Spleen (tissue), 7 donors: Measurements from ENCODE around the gene GREB1.

Source experiments
- POLR2A ChIP-seq, 3 donors: fragments of 450-650 bp; IDR thresholded peaks; one replicate each; pipeline ENCODE4 v1.5.1; 2017; ENCODE audit warnings: antibody characterized with exemption in 3 of 3, mild to moderate bottlenecking in 1 of 3
- TF ChIP-seq, protein P1 (sequence below), 11 experiments: fragments of 200-600 bp in 7 of 11; fragments of 450-650 bp in 4 of 11; sonication (generic) in 4 of 11; IDR thresholded peaks in 8 of 11; conservative IDR thresholded peaks in 3 of 11; 1 replicate in 7 of 11; 2 replicates in 4 of 11; pipeline versions ENCODE4 v1.4.0 to v1.8.0; 2016 to 2021; ENCODE audit warnings: antibody characterized with exemption in 11 of 11, inconsistent platforms in 4 of 11, mild to moderate bottlenecking in 1 of 11
- donor health status: DM: no; HTN: no; CAD: no; lungs with moderate emphysema.
- donor health status: DM: no; HTN: no; CAD: no.
- donor health status: DM: no; HTN: no; CAD: no.

DNA sequence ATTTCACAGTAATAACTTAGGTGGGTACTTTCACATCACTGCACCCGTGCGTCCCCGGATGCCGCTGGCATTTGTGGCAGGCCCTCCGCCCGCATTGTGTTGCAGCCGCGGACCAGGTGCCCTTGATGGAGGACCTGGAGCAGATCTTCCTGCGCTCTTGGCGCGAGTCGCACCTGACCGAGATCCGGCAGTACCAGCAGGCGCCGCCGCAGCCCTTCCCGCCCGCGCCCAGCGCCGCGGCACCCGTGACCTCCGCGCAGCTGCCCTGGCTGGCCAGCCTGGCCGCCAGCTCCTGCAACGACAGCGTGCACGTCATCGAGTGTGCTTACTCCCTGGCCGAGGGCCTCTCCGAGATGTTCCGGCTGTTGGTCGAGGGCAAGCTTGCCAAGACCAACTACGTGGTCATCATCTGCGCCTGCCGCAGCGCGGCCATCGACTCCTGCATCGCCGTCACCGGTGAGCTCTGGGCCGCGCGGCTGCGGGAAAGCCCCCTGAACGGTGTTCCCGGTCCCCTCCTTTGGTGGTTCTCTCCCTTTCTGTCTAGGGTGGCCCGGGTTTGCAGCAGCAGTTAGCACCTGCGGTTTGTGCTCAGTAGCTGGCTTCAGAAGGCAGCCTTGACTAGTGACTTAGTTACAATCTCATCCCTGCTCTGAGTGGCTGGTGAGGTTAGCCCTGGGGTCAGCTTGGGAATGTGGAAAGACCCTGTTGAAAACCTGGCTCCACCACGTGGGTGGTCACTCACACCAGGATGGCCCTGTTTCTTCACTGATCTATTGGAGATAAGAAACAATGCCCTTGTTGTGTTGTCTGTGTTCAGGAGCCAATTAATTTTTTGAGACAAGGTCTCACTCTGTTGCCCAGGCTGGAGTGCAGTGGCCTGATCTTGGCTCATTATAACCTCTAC is 59.1 kb downstream of the GREB1 start:
- TF ChIP-seq, protein P1, sequence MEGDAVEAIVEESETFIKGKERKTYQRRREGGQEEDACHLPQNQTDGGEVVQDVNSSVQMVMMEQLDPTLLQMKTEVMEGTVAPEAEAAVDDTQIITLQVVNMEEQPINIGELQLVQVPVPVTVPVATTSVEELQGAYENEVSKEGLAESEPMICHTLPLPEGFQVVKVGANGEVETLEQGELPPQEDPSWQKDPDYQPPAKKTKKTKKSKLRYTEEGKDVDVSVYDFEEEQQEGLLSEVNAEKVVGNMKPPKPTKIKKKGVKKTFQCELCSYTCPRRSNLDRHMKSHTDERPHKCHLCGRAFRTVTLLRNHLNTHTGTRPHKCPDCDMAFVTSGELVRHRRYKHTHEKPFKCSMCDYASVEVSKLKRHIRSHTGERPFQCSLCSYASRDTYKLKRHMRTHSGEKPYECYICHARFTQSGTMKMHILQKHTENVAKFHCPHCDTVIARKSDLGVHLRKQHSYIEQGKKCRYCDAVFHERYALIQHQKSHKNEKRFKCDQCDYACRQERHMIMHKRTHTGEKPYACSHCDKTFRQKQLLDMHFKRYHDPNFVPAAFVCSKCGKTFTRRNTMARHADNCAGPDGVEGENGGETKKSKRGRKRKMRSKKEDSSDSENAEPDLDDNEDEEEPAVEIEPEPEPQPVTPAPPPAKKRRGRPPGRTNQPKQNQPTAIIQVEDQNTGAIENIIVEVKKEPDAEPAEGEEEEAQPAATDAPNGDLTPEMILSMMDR (IDR thresholded peaks at IDR 0.05 in 8 of 11, conservative IDR thresholded peaks at IDR 0.05 in 3 of 11): no peak
- TF ChIP-seq POLR2A (IDR thresholded peaks at IDR 0.05): no peak
